HG03159 (cell line): ENCODE results near the gene DAPK1.

Experiments used
- ATAC-seq: cut with Tn5 transposase; IDR thresholded peaks from one replicate; pipeline ENCODE4 v1.9.1; 2021; ENCODE audit warnings: mild to moderate bottlenecking, moderate library complexity; ENCODE audit not compliant: unreplicated experiment

The DAPK1 gene

DNA sequence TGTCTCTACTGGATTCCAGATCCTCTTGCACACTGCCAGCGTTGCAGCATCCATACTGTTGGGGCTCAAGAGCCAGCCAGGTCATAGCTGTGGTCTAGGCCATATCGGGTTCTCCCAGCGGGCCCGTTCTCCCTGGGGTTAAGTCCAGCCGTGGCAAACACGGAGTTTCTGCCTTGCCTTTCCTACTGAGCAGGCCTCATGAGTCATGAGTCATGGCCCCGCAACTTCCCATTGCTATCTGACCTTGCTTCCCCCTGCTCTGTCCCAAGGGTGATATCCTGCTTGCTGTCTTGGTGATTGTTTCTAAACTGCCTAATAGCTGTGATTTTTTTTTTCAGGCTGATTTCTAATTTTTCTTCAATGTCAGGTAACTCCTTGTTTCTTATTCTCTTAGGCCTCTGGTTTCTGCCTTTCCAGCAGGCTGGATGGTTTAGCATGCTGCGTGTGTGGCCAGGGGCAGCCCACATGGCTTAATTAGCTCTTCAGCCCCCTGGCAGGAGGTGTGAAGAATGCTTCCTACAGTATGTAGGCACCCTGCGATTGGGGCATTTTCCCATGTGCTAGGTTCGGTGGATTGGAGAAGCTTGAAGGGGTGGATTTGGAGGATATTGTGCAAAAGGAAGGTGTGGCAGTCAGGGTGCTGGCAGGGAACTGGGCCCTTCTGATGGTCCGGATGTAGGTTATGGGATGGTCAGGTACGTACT, 18.7 kb downstream of the DAPK1 start:
- no peak for ATAC-seq

- ATAC-seq: no peak
These were observed 19.2 kb downstream of the DAPK1 start for GRCh38 chr9:87516926-87517290.

GRCh38 chr9:87517732-87518131, 20.1 kb downstream of the DAPK1 start:
- no peak for ATAC-seq

DNA sequence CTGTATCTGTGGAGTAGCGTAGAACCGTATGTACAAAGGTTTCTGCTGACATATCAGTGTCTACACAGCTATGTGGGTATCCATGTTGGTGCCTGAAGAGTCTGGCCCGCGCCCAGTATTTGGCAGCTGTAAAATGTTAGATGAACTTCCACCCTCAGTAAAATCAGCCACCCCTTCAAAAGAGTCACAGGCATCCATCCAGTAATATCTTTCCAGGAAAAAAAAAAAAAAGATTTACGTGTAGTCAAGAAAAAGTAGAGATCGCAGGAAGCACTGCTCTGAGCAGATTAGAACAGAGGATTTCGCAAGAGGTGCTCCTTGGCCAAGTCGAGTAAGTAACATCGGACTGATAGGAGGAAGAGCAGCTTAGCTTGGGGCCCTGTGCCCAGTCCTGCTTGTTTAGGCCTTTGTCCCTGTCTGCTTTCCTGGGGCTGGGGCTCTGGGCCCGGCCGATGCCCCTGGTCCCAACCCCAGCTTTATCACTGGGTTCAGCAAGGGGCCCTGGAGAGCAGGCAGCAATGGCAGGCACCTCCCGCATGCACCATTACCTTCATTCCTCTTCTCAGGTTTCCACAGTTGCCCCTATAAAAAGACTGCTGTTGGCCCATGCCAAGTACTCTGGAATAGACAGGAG, 21.2 kb downstream of the DAPK1 start:
- ATAC-seq: no peak

- no peak for ATAC-seq
These were observed 21.8 kb downstream of the DAPK1 start for GRCh38 chr9:87519461-87519860.

- ATAC-seq: no peak
These were observed 22.6 kb downstream of the DAPK1 start for GRCh38 chr9:87520172-87520683.

DNA sequence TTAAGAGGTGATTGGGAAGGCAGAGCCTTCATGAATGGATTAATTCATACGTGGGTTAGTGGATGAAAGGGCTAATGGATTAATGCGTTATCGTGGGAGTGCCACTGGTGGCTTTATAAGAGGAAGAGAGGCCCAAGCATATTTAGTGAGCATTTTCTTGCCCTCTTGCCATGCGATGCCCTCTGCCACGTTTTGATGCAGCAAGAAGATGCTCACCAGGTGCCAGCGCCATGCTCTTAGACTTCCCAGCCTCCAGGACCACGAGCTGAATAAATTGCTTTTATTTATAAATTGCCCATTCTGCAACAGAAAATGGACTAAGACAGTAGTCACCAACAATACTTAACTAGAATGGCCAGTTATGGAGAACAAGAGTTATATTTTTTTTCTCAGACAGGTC, 24.2 kb downstream of the DAPK1 start:
- no peak for ATAC-seq

GRCh38 chr9:87524061-87524460, 26.4 kb downstream of the DAPK1 start:
- no peak for ATAC-seq

GRCh38 chr9:87525546-87526303, 28.1 kb downstream of the DAPK1 start:
- ATAC-seq: no peak

- no peak for ATAC-seq
These were observed 29.7 kb downstream of the DAPK1 start for GRCh38 chr9:87527211-87527916.

DNA sequence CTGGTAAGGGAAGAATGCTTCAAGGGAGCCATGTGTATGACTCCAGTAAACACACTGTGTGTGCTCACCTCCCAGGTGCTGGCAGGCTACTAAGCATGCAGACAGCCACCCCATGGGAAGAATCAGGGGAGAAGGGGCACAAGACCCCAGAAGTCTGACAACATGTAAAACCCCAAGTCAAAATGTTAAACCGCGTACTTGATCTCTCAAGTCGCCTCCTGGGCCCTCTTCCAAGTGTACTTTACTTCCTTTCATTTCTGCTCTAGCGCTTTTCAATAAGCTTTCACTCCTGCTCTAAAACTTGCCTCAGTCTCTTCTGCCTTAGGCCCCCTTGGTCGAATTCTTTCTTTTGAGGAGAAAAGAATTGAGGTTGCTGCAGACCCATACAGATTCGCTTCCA, 31.3 kb downstream of the DAPK1 start:
- no peak for ATAC-seq

GRCh38 chr9:87529671-87530070, 32.0 kb downstream of the DAPK1 start:
- no peak for ATAC-seq

GRCh38 chr9:87530716-87531115, 33.0 kb downstream of the DAPK1 start:
- ATAC-seq: no peak

- ATAC-seq: no peak
These were observed 34.0 kb downstream of the DAPK1 start for GRCh38 chr9:87531370-87532295.

- ATAC-seq: no peak
These were observed 35.6 kb downstream of the DAPK1 start for GRCh38 chr9:87533271-87533670.

GRCh38 chr9:87534036-87534435, 36.4 kb downstream of the DAPK1 start:
- no peak for ATAC-seq

DNA sequence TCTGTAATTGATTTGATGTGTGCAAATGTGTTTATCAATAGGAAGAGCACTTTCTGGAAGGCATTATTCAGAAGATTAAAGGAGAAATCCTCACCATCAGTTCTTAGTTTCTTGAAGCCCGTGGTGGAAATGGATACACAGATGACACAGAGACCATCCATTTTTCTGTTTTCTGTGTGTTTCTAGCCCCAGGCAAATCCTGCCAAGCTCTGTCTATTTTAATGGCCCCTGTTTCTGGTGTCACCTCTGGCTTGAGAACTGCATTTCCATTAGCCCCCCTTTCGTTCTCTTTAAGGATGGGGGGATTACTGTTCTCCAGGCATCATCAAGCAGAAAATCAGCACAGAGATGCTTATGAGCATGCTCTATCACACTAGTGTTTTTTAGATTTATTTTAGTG, 37.3 kb downstream of the DAPK1 start:
- no peak for ATAC-seq

DNA sequence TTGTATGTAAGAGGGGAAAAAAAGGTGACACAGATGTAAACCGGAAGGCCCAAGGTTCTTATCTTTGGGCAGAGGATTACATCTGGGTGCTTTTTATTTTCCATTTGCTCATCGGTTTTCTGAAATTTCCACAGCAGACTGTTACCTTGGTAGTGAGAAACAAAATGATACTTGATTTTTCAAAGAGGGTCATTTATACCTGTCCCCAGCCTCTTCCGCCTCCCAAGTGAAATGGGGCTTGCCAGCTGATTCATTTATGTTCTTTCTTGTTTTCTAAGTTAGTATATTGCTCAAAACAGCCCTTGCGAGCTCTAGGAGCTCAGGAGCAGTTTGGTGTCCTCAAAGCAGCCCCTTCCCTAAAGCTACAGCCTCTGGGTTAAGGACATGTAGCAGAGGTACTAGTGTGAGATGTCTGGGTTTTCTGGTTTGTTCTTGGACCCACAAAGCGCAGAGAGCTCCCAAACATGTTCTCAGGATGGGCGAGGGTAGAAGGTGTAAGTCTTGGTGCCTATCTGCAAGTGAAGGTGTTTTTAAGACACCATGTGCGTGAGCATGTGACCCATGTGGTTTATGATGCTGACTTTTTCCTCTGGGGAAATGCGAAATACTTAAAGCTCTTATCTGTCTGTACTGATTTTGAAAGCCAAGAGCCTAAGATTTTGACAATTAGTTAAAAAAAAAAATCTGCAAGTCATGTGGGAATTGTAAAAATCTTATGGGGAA, 38.3 kb downstream of the DAPK1 start:
- peak; percentile 75 for ATAC-seq

- no peak for ATAC-seq
These were observed 40.0 kb downstream of the DAPK1 start for GRCh38 chr9:87537625-87538024.
